ENCODE data around the gene GNMT. TPM values are rescaled to one million over a fixed set of nuclear protein-coding genes. Genes with fewer than 3 reads are reported as not detected.

GNMT gene
- total RNA-seq, 2 experiments from 2014 or later: 1.2 to 2.1 TPM

DNA sequence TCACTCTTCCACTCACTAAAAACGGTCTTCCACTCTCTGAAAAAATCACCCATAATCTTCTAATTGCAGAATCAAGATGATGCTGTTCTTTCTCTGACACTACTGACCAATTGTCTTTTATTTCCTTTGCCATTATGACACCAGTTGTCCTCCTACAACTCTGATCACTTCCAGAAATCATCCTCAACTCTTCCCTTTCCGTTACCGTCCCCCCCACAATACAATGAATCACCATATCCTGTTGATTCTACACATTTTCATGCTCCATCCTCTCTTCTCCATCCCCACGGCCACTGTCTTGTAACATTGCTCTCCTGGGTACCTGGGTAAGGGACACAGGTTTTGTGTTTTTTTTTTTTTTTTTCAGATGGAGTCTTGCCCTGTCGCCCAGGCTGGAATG lies 21.3 kb downstream of the GNMT start:
- H3K9me3 Mint-ChIP-seq: no peaks in the 10 kb centered on the region
- no peak overlapping the region for H3K27ac ChIP-seq (ENCODE audit: low read depth in 1 of 2, low read length in 2 of 2)
- no peaks in the 10 kb centered on the region for H3K9me3 ChIP-seq (ENCODE audit: control insufficient read depth in 1 of 2, insufficient read depth in 1 of 2, low read length in 2 of 2)
- ATAC-seq (ENCODE audit: poor library complexity): no peak
- H3K27ac Mint-ChIP-seq: peak overlapping the region; percentile 77
- peaks cover 2% of the 10 kb centered on the region for H3K36me3 ChIP-seq (ENCODE audit: insufficient read depth, low read length)
- H3K27me3 ChIP-seq (ENCODE audit: control insufficient read depth in 1 of 2, insufficient read depth in 2 of 2, low read length in 2 of 2): no peaks in the 10 kb centered on the region
- no peak for DNase-seq
- peaks cover 18% of the 10 kb centered on the region for H3K36me3 Mint-ChIP-seq (ENCODE audit: low read depth)
- ChIA-PET CTCF (no interaction called here), POLR2A (no interaction called here)
- H3K4me1 ChIP-seq (ENCODE audit: insufficient read depth, low read length): peaks cover 60% of the 10 kb centered on the region
- TF ChIP-seq, protein P1, sequence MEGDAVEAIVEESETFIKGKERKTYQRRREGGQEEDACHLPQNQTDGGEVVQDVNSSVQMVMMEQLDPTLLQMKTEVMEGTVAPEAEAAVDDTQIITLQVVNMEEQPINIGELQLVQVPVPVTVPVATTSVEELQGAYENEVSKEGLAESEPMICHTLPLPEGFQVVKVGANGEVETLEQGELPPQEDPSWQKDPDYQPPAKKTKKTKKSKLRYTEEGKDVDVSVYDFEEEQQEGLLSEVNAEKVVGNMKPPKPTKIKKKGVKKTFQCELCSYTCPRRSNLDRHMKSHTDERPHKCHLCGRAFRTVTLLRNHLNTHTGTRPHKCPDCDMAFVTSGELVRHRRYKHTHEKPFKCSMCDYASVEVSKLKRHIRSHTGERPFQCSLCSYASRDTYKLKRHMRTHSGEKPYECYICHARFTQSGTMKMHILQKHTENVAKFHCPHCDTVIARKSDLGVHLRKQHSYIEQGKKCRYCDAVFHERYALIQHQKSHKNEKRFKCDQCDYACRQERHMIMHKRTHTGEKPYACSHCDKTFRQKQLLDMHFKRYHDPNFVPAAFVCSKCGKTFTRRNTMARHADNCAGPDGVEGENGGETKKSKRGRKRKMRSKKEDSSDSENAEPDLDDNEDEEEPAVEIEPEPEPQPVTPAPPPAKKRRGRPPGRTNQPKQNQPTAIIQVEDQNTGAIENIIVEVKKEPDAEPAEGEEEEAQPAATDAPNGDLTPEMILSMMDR (IDR thresholded peaks at IDR 0.05): no peak
- intact Hi-C loops (cut with DNase I, micrococcal nuclease): no loop called here
- no peak overlapping the region for H3K4me3 ChIP-seq (ENCODE audit: low read length)
- H3K4me1 Mint-ChIP-seq (ENCODE audit: low read depth): peaks cover 64% of the 10 kb centered on the region
- peak overlapping the region; percentile 59 for H3K4me3 Mint-ChIP-seq
- H3K27me3 Mint-ChIP-seq: no peaks in the 10 kb centered on the region

DNA sequence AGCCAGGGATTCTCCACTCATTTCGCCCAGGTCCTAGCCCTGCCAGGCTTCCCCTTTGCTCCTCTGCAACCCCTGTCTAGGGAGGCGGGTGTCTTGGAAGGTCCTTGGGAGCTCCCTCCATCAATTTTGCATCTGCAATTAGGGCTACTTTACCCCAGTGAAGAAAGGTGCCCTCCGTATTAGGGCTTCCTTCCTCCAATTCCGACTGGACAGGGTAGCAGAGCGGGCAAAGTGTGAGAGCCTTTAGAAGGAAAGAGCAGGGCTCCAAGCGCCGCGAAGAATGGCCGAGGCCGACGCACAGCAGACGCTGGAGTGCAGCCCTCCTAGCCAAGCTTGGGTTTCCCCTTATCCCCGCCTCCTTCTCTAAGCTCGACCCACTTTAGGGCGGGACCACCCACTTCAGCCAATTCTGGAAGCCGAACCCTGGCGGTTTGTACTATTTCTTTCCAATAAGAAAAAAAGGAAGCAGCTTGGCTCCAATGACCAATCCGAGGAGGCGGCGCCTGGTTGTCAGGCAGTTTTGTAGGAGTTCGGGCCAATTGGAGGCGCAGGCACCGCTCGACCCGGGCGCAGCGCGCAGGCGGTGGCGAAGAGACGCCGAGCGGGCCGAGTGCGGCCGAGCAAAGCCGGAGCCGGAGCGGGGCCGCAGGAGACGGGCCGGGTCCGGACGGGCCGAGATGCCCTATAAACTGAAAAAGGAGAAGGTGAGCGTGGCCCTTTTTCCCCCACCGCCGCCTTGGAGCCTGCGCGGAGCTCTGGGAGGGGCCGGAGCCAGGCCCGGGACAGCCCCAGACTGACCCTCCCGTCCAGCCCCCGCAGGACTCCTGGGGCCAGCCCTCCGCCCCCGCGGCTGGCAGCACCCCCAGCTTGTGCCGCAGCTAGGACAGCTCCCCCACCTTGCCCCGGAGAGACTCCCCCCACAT lies 23.7 kb downstream of the GNMT start, which contains the start of gene PPP2R5D:
PPP2R5D (plus strand) TSS at position 570 of the 923 bp plus-strand sequence; CDS start at position 678, 108 bp downstream.
- peaks cover 23% of the 10 kb centered on the region for H3K36me3 Mint-ChIP-seq (ENCODE audit: low read depth)
- Histone ChIP-seq H3K27me3 (ENCODE audit: control insufficient read depth in 1 of 2, insufficient read depth in 2 of 2, low read length in 2 of 2) (no peaks in the 10 kb centered on the region), H3K9me3 (ENCODE audit: control insufficient read depth in 1 of 2, insufficient read depth in 1 of 2, low read length in 2 of 2) (no peaks in the 10 kb centered on the region), H3K36me3 (ENCODE audit: insufficient read depth, low read length) (peaks cover 18% of the 10 kb centered on the region), H3K4me3 (ENCODE audit: low read length) (peak within 1 kb of the TSS; percentile 81), H3K27ac (ENCODE audit: low read depth in 1 of 2, low read length in 2 of 2) (peak within 1 kb of the TSS; percentile 73 to 77), H3K4me1 (ENCODE audit: insufficient read depth, low read length) (peaks cover 56% of the 10 kb centered on the region)
- H3K4me1 Mint-ChIP-seq (ENCODE audit: low read depth): peaks cover 67% of the 10 kb centered on the region
- peak within 1 kb of the TSS; percentile 96 for H3K27ac Mint-ChIP-seq
- ATAC-seq (ENCODE audit: poor library complexity) (peak; percentile 90), DNase-seq (peak; percentile 93 to 99 (median 96))
- H3K27me3 Mint-ChIP-seq: no peaks in the 10 kb centered on the region
- POLR2A ChIA-PET: interaction anchor here (0.6 to 2.4 kb wide), 36 partner anchors 9 to 1403 kb away, joined by 3 to 91 read pairs (median 6); partner anchors contain the start of genes BICRAL, CDC5L, CNPY3 and CUL7
- H3K4me3 Mint-ChIP-seq: peak within 1 kb of the TSS; percentile 93
- intact Hi-C loops (cut with DNase I, micrococcal nuclease): loop anchor here (1.0 to 2.0 kb wide), 3 partner anchors 29 to 75 kb away; partner anchors contain the start of genes KLC4 (in 1 of the 2), KLHDC3 (in 1 of the 2), MEA1 (in 1 of the 2) and MRPL2 (in 1 of the 2)
- TF ChIP-seq, protein P1 (IDR thresholded peaks at IDR 0.05): no peak
- CTCF ChIA-PET: interaction anchor here (0.7 to 1.1 kb wide), 3 partner anchors 8 to 83 kb away, joined by 3 to 4 read pairs (median 3); partner anchors contain the start of gene KLHDC3
- no peaks in the 10 kb centered on the region for H3K9me3 Mint-ChIP-seq

GRCh38 chr6:42984924-42985475 lies 24.4 kb downstream of the GNMT start:
- H3K9me3 ChIP-seq (ENCODE audit: control insufficient read depth in 1 of 2, insufficient read depth in 1 of 2, low read length in 2 of 2): no peaks in the 10 kb centered on the region
- H3K4me3 Mint-ChIP-seq: peak overlapping the region; percentile 93

More at GRCh38 chr6:42984924-42985475, 24.4 kb downstream of the GNMT start:
- Histone ChIP-seq H3K4me3 (ENCODE audit: low read length) (peak overlapping the region; percentile 81), H3K36me3 (ENCODE audit: insufficient read depth, low read length) (peaks cover 25% of the 10 kb centered on the region), H3K4me1 (ENCODE audit: insufficient read depth, low read length) (peaks cover 48% of the 10 kb centered on the region), H3K27me3 (ENCODE audit: control insufficient read depth in 1 of 2, insufficient read depth in 2 of 2, low read length in 2 of 2) (no peaks in the 10 kb centered on the region), H3K27ac (ENCODE audit: low read depth in 1 of 2, low read length in 2 of 2) (peak overlapping the region in 1 of 2 donors; percentile 71)
- ATAC-seq (ENCODE audit: poor library complexity) (no peak), DNase-seq (peak in 5 of 14 experiments; percentile 6 to 45 (median 35))
- ChIA-PET CTCF (no interaction called here), POLR2A (interaction anchor here (1.1 to 2.4 kb wide), 22 partner anchors 9 to 421 kb away, joined by 3 to 91 read pairs (median 6); partner anchors contain the start of genes BICRAL, CNPY3, CUL7 and KLC4)
- Mint-ChIP-seq H3K27me3 (no peaks in the 10 kb centered on the region), H3K4me1 (ENCODE audit: low read depth) (peaks cover 59% of the 10 kb centered on the region), H3K27ac (peak overlapping the region; percentile 81), H3K36me3 (ENCODE audit: low read depth) (peaks cover 27% of the 10 kb centered on the region), H3K9me3 (no peaks in the 10 kb centered on the region)
- intact Hi-C loops (cut with DNase I, micrococcal nuclease): loop anchor here (1.0 to 2.0 kb wide), 3 partner anchors 28 to 74 kb away; partner anchors contain the start of genes KLC4 (in 1 of the 2), KLHDC3 (in 1 of the 2), MEA1 (in 1 of the 2) and MRPL2 (in 1 of the 2)
- TF ChIP-seq, protein P1 (IDR thresholded peaks at IDR 0.05): no peak

Data from CD4-positive, alpha-beta T cell (primary cell).